DMS114 treated with DMSO at 0.1 percent for 48 hours (cell line): ENCODE results near the gene ADAMTSL2.

Experiments used
- DNase-seq: peaks from one replicate; lab custom pipeline; 2025; ENCODE audit not compliant: unreplicated experiment; lab: John Stamatoyannopoulos, UW

Gene ADAMTSL2

DNA sequence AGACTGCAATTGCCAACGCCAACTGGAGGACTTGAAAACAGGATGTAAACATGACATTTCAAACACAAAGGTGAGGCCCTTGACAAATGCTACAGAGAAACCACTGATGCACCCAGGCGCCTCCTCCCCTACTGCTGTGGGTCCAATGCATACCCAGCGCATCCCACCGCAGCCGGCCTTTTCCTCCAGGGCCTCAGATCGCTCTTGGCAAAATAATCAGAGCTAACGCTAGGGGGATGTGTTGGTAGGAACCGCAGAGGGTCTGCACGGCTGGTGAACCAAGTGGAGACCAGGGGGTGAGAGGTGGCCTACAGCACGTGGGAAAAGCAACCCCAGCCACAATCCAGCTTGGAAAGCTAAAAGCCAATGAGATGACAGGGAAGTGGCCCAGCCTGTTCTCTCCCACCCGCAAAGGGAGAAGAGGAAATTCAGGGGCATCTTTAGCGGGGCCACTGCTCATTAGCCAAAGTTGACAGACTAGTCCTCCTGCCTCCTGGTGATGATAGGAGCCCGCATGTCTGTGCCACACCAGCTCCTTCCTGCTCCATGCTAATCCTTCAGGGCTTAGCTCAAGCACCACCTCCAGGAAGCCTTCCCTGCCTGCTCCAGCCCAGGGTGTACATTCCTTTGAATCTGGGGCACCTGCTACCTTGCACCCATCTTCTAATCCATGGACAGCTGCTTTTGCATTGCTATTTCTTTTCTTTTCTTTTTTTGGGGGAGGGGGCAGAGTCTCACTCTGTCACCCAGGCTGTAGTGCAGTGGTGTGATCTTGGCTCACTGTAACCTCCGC lies 68.8 kb downstream of the ADAMTSL2 start:
- DNase-seq = no peak

DNA sequence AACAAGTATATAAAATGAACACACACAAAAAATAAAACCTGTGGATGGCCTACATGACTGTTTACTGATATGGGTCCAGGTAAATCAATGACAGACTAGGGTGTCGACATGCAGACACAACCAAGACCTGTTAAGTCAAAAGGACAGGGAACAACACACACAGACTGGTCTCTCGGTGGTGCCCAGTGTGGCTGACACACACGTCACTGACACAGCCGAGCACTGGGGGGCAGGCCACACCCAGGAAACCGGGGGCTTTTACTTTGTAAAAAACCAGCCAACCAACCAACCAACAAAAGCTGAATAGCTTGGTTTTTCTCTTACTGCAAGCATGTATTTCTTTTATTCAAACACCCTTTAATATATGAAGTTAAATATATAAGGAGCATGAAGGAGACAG lies 69.7 kb downstream of the ADAMTSL2 start:
- DNase-seq = no peak

DNA sequence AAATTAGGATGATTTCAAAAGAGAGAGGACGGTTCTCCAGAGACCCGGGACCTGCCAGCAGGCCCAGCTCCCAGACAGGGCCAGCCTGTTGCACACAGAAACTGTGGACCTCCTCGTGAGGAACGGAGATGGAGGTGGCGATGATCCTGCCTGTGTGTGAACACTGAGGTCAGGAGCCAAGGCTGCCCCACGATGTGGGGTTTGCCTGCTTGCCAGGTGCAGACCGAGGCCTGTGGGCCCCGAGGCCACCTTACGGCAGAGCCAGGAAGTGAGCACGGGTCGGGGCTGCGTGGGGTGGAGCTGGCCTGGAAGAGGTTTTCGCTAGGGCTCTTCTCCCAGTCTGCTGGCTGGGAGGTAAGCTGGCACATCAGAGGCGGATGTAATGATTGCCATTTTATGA lies 70.4 kb downstream of the ADAMTSL2 start:
- no peak for DNase-seq

DNA sequence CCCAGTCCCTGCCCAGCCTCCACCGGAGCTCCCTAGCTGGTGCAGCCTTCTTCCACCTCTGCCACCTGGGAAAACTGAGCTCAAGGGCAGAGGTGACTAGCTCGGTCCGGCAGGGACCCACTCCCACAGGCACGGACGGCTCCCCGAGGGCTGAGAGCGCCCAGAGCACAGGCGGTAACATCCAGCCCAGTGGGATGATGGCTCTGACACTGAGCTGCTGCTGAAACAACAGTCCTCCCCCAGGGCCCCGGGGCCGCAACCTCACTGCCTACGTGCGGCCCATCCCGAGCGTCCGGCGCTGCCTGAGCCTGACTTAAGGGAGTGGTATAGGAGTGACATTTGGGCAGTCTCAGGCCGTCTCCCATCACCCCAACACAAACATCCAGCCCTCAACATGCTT lies 70.9 kb downstream of the ADAMTSL2 start:
- no peak for DNase-seq

DNA sequence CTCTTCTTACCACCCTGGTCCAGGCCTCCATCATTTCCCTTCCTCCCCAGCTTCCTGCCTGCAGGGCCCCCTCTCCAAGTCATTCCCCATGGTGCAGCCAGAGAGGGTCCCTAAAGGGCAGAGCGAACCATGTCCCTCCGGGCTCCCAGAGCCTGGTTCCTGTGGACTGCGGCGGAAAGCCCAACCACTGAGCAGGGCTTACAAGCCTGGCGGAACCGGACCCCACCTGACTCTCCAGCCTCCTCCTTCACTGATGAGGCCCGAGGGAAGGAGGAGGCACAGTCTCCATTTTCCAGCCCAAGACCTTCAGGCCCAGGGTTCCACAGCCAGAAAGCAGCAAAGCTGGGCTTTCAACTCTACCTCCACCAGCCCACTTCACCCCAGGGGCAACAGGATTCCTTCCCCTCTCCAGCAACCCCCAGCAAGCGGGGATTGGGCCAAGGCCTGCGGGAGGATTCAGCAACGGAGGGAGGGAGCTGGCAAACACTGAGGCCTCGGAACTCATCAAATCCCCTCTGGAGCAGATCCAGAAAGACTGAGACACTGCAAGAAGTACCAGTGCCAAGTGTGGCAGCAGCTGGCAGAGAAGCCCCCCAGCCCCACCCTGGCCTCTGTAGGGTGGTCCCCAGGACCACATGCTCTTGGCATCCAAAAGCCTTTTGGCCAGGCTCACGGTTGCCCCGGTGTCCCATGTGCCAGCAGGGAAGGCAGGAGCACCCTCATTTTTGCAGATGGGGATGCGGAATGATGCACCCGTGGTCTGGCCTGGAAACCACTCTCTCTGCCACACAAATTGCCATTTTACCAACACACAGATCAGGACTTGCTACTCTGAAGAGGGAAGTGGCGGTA lies 71.6 kb downstream of the ADAMTSL2 start:
- DNase-seq = no peak

DNA sequence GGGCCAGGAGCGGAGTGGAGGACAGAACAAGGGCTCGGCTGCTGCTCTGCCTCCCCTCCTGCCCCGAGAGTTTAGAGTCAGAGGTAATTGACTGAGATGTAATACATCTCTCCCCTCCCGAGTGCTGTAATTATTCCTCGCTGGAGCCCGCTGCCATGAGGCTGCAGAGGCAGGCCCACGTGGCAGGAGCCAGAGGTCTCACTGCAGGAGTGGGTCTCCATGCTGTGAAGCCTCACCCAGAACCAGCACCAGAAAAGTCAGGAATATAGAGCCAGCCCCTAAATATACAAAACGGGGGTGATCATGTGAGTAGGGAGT lies 72.2 kb downstream of the ADAMTSL2 start:
- DNase-seq = no peak

DNA sequence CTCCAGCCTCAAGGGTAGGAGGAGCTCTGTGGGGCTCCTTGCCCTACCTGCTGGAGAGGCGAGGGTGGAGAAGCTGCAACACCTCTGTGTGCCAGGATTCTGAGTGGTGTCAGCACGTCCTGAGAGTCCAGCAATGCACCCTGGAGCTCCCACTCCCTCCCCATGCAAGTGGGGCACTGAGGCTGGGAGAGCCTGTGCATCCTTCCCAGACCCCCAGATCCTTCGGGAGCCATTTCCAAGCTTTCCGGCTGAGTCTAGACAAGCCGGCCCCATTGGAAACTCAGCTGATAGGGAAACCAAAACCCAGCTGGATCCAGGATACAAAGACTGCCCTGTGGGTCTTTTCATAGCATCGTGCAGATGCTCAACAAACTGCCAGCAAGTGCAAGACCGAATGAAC lies 72.9 kb downstream of the ADAMTSL2 start:
- DNase-seq = no peak

DNA sequence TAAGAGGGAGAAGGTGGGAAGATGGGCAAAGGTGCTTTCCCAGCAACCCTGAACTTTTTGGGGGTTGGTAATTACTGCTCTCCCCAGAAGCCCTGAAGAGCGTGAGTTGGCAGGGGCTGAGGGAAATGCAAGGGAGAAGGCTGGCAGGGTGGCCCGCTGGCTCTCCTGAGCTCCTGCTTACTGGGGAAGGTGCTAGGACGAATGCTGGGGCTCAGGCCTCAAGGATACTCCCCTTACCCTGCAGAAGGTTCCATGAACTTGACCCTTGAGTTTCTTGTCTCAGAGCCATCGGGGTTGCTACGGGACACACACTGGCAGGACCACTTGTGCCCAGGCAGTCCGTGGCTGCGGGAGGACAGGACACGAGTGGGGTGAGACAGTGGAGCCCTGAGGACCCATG lies 73.5 kb downstream of the ADAMTSL2 start:
- DNase-seq = no peak

DNA sequence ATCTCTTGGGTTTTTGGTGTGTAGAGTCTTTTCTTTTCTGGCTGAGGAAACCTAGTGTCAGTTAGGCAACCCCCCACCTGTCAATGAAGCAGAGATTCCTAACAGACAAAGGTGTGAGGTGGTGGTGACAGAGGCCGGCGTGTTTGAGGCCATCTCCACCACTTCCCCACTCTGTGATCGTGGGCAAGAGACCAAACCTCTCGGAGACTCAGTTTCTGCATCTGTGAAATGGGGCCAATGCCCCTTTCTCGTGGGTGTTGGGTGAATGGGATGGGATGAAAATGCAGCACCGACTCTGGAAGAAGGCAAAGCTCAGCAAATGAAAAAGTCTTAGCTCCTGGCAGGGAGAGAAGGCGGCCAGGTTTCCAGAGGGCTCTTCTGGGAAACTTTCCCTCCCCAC lies 73.9 kb downstream of the ADAMTSL2 start:
- DNase-seq = no peak

DNA sequence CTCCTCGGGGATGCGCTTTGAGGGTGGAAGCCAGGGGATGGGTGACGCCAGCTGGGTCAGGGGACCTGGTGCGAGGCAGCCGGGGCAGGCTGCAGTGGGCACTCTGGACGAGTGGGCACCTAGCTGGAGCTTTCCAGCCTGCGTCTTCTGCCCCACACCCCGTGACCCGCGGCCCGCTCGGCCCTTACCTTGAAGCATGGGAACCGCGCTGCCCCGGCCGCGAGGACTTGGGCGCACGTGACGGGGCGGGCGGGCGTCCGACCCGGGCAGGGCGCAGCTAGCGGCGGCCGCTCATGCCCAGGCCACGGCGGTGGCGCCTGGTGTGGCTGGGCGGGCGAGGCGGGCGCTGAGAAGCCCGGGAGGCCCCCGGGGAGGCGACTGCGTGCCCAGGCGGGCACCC lies 74.4 kb downstream of the ADAMTSL2 start:
- no peak for DNase-seq

DNA sequence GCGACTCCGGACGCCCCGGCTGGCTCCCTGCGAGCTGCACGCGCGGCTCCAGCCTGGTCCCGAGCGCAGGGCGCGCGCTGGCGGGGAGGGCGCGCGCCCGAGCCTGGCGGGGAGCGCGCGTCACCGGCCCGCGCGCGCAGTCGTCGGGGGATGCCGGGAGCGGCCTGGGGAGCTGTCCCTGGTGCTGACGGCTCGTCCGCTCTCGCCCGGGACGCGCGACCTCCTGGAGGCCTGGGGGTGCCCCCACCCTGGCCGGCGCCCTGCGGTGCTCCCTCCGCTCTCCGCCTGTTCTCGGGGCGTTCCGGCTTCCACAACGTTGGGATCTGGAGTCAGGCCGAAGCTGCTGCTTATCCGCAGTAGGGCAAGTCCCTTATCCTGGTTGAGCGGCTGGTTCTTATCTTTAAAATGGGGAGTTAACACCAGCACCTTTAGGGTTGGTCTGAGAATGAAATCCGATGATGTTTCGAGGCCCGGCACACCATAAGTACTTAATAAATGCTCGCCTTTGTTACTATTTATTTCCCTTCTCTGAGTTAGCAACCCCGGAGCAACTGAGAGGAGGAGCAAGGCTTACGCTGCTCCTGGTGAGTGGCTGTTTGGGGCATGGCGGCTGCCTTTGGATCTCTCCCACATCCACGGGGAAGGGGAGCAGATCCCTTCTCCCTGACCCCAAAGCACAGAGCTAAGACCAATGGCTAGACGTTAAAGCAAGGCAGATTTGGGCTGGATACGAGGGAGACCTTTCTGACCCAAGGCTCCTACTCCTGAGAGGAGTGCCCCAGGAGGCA lies 75.0 kb downstream of the ADAMTSL2 start, which contains the start of gene FAM163B:
TSS of gene FAM163B (minus strand) at position 79 of the 788 bp plus-strand sequence. CDS start 29,166 bp downstream, outside the sequence.
- DNase-seq = no peak

DNA sequence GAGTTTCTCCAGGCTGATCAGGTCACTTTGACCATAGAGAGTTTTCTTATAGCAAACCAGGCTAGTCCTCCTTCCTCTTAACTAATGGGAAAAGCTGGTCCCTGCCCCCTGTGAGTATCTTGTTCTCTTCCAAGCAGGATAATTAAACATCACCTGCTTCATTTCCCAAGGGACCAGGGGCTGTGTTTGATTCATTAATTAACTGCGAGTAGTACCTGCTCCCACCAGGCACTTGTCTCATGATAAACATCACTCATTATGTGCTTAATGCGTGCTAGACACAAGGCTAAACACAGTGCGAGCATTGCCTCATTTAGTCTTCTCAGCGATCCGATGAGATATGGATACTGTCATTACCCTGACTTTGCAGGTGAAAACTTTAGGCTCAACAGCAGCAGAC lies 76.3 kb downstream of the ADAMTSL2 start:
- DNase-seq = no peak

DNA sequence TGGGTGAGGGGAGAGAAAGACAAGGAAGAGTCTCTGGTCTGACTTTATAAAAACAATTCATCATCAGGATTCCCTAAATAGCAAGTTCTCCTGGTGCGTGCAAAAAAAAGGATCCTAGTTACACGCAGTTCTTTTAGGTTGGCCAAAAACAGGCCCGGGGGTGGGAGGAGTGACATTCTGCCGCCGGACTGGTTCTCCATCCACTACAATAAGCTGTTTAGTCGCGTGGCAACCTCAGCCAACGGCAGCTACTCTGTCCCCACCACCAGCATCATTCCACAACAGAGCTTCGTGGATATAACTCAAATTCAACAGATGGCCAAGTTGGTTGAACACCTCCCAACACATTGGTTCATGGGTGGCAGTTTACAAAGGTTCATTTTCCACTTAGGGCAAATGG lies 77.5 kb downstream of the ADAMTSL2 start:
- no peak for DNase-seq

DNA sequence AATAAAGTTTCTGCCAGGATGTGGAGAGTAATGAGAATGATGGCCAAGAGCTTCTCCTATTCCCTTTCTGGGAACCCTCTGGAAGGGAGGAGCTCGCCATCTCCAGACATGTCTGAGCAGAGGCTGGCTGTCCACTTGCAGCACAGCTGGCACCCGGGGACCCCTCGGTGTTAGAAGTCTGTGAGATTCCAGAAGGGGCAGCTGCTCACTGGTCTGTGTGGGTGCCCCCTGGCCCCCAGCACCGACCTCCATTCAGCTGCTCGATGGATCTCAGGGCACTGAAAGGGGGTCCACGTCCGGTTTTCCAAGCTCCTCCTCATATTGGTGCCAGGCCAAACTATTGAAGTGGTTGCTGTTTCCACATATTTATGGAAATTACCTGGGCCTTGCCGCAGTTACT lies 78.3 kb downstream of the ADAMTSL2 start:
- DNase-seq = no peak

DNA sequence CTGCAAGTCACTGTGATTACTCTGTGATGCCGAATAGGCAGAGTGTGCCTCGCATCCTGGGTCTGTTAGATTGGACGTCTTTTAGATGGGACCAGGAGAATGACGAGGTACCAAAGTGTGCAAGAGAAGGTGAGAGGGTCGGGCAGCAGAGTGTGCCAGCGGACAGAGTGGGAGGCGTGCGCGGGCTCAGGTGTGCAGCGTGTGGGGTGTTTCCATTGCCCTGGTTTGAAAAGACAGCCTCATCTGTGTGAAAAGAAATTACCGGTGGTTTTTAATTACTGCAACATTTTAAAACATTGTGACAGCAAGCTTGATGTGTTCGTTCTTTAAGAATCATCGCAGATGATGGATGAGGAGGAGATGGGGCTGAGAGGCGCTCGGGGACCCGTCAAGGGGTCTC lies 78.9 kb downstream of the ADAMTSL2 start:
- no peak for DNase-seq

DNA sequence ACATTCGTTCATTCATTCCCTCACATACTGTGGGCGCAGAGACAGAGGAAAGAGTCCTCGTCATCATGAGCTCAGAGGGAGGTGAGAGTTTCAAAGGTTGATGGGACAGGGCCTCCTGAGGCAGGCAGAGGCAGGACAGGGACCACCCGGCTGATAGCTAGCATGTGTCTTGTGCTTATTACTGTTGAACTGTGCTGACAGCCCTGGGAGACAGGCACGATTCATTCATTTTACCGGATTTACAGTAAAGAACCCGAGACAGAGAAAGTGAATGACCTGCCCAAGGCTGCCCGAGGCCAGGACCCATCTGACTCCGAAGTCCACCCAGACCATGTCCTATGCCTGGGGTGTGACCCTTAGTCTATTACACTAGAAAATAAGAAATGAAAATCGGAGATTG lies 79.6 kb downstream of the ADAMTSL2 start:
- no peak for DNase-seq

DNA sequence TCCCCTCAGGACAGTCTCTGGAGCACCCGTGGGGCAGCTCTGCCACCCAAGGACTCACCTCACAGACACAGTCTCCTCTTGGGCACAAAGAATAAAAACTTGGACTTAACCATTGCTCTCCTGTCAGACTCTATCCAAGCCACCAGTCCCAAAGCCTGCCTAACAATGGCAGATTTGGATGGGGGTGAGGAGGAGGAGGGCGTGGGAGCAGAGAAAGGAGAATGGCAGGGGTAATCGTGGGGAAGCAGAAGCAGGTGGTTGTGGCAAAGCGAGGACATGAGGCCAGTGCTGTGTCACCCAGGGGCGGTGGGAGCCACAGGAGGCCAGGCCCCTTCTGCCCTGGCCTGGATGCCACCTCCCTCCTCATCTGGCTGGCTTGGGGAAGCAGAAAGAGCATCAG lies 80.2 kb downstream of the ADAMTSL2 start:
- DNase-seq = no peak

DNA sequence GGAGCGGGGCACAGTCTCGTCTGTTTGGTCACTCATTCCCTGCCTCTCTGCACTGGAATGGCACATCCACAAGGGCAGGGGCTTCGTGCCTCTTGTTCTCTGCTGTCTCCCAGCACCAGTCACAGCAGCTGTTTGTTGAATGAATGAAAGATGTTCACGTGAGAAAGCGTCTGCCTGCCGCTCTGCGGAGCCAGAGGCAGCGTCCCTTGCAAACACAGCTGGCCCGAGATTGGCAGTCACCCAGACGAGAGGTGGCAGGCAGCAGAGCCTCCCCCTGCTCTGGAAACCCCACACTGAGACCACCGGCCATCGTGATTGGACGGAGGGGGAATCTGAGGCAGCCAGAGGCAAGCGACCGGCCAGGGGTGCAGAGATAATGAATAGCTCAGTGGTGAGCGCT lies 80.7 kb downstream of the ADAMTSL2 start:
- DNase-seq = no peak

DNA sequence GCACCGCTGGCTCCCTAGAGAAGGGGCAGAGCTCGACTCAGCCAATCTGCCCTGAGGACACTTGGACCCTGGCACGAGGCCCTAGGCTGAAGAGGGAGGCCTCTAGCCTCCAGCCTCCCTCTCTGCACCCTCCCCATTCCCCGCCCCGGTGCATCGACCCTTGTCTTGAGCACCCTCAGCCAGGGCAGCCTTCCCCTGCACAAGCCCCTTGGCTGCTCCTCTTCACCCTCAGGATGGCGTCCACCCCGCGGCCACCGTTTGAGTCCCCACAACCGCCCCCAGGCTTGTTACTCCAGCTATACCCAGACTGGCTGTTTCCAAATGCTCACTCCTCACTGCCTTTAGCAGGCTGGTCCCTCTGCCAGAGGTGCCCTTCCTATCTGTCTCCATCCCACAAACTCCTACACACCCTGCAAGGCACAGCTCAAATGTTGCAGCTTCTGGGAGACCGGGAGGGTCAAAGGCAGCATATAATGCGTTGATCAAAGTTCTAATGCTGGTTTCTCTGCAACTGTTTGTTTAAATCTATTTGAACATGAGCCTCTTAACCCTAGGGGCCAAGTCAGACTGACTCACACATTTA lies 81.2 kb downstream of the ADAMTSL2 start:
- DNase-seq = no peak

DNA sequence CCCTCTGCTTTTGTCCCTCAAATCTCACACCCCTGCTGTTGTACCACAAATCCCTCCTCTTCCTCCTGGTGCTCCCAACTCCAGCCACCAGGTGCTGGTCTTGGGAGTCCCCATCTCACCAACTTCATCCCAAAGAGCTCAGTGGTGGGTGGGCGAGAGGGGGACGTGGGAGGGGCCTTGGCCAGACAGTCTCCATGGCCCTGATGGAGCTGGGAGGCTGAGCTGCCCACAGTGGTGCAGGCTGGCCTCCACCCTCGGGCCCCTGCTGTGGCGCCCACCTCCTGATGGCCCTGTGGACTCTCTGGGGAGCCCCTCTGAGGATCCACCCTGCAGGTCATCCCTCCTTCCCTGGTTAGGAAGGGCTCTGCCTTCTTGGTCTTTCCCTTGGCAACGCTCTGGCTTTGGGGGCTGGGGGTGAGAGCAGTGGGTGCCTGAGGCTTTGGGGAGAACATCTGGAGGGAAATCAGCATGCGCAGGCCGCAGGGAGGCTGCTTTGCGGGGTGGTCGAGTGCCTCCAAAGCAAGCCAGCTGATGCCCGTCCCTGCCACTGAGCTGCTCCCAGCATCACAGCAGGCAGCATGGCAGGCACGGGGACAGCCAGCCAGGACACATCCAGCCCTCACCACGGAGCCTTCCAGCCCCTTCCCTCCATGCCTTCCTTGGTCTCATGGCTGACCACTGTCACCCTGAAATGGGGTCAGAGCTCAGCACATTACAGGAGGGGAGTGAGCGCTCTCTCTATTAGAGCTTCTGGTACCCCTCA lies 82.3 kb downstream of the ADAMTSL2 start:
- DNase-seq = no peak

DNA sequence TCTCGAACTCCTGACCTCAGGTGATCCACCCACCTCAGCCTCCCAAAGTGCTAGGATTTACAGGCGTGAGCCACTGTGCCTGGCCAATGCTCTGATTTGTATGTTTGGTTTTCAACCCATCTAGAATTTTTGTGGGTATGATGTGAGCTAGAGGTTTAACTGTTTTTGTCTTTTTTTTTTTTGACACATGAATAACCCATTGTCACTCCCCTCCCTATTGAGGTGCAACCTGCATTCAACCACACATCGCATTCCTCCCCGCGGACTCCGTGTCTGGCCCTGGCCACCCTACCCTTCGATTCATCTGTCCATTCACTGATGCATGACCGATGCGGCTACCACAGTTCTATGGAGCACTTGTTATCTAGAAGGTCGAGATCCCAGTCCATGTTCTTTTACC lies 84.2 kb downstream of the ADAMTSL2 start:
- DNase-seq = no peak
